Upper lobe of left lung (tissue), 4 donors: Measurements from ENCODE around the gene EBP.

ENCODE experiments used
- EP300 ChIP-seq, 4 donors: sonication (generic); formaldehyde crosslinking; IDR thresholded peaks; one replicate each; pipeline ENCODE4 v1.5.1; 2017; ENCODE audit warnings: antibody characterized with exemption in 4 of 4, control low read depth in 2 of 4
- POLR2A ChIP-seq, 4 donors: fragments of 450-650 bp; IDR thresholded peaks; one replicate each; pipeline ENCODE4 v1.5.1; 2016 to 2017; ENCODE audit warnings: antibody characterized with exemption in 4 of 4, mild to moderate bottlenecking in 2 of 4
- POLR2AphosphoS5 ChIP-seq, 2 donors: sonication (generic); formaldehyde crosslinking; IDR thresholded peaks; one replicate each; pipeline ENCODE4 v1.5.1; 2017; ENCODE audit warnings: antibody characterized with exemption in 2 of 2
- TF ChIP-seq, protein P1 (sequence below), 6 experiments: fragments of 450-650 bp in 4 of 6; fragments of 200-600 bp in 2 of 6; sonication (generic) in 2 of 6; IDR thresholded peaks; one replicate each; pipeline ENCODE4 v1.5.1; 2016 to 2019; ENCODE audit warnings: antibody characterized with exemption in 6 of 6

DNA sequence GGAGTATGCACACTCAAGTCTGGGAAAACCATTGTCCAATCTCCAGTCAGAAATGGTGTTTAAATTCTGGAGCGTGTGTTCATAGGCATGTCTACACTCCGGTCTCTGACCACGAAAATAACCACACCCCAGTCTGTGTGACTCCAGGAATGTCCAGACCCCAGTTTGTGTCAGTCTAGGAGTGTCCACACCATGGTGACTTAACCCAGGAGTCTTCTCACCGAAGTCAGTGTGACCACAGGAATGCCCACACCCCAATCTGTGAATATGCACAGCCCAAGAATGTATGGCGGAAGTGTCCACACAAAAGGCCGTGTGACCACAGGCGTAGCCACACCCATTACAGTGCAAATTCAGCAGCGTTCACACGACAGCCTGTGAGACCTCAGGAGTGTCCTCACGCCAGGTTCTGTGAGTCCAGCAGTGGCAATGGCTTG, 34.2 kb upstream of the EBP start:
- TF ChIP-seq, protein P1, sequence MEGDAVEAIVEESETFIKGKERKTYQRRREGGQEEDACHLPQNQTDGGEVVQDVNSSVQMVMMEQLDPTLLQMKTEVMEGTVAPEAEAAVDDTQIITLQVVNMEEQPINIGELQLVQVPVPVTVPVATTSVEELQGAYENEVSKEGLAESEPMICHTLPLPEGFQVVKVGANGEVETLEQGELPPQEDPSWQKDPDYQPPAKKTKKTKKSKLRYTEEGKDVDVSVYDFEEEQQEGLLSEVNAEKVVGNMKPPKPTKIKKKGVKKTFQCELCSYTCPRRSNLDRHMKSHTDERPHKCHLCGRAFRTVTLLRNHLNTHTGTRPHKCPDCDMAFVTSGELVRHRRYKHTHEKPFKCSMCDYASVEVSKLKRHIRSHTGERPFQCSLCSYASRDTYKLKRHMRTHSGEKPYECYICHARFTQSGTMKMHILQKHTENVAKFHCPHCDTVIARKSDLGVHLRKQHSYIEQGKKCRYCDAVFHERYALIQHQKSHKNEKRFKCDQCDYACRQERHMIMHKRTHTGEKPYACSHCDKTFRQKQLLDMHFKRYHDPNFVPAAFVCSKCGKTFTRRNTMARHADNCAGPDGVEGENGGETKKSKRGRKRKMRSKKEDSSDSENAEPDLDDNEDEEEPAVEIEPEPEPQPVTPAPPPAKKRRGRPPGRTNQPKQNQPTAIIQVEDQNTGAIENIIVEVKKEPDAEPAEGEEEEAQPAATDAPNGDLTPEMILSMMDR (IDR thresholded peaks at IDR 0.05) = no peak
- TF ChIP-seq POLR2AphosphoS5 (IDR thresholded peaks at IDR 0.05) (no peak), POLR2A (IDR thresholded peaks at IDR 0.05) (no peak), EP300 (IDR thresholded peaks at IDR 0.05) (no peak)
